OCI-LY3 (cell line): Measurements from ENCODE around the gene KCND2.

Experiments used
- H2AFZ ChIP-seq: fragments of 200-600, 300-600 bp; shearing (Covaris generic); 2 replicates; pipeline ENCODE4 v1.6.0; 2014; ENCODE audit warnings: antibody characterized with exemption, low read depth, low read length
- H3K27ac ChIP-seq: fragments of 200-600, 300-600 bp; sonication (generic); 2 replicates; pipeline ENCODE4 v1.5.1; 2014; ENCODE audit warnings: mild to moderate bottlenecking, low read length, moderate library complexity, mixed read lengths
- H3K27me3 ChIP-seq: fragments of 200-600, 300-600 bp; sonication (generic); 2 replicates; pipeline ENCODE4 v1.6.1; 2014; ENCODE audit warnings: low read depth, low read length, mixed read lengths
- H3K36me3 ChIP-seq: fragments of 200-600, 300-600 bp; sonication (generic); replicated peaks from 2 replicates; pipeline ENCODE3; 2014; ENCODE audit warnings: low read depth, low read length, mixed read lengths
- H3K4me1 ChIP-seq: fragments of 300-600, 200-600 bp; sonication (generic); 2 replicates; pipeline ENCODE4 v1.6.1; 2014; ENCODE audit warnings: low read length, mixed read lengths
- H3K4me2 ChIP-seq: fragments of 200-600, 300-600 bp; sonication (generic); 2 replicates; pipeline ENCODE4 v1.6.1; 2014; ENCODE audit warnings: low read length, mixed read lengths
- H3K4me3 ChIP-seq: fragments of 300-600, 200-600 bp; sonication (generic); 2 replicates; pipeline ENCODE4 v1.5.1; 2014; ENCODE audit warnings: antibody characterized with exemption, mild to moderate bottlenecking, low read length, moderate library complexity
- H3K79me2 ChIP-seq: fragments of 300-600, 200-600 bp; shearing (Covaris generic); 2 replicates; pipeline ENCODE4 v1.6.1; 2014; ENCODE audit warnings: mild to moderate bottlenecking, low read length, mixed read lengths
- H3K9ac ChIP-seq: fragments of 300-600, 200-600 bp; shearing (Covaris generic); 2 replicates; pipeline ENCODE4 v1.6.0; 2014; ENCODE audit warnings: mild to moderate bottlenecking, low read length, moderate library complexity
- H3K9me3 ChIP-seq: fragments of 200-600, 300-600 bp; shearing (Covaris generic); 2 replicates; pipeline ENCODE4 v1.6.1; 2014; ENCODE audit warnings: low read length, mixed read lengths; ENCODE audit not compliant: insufficient read depth
- H4K20me1 ChIP-seq: fragments of 200-600, 300-600 bp; sonication (generic); 2 replicates; pipeline ENCODE4 v1.6.1; 2016; ENCODE audit warnings: low read length, mixed read lengths; ENCODE audit not compliant: insufficient read depth
- EZH2phosphoT487 ChIP-seq: fragments of 200-600 bp; shearing (Covaris generic); IDR thresholded peaks from 2 replicates; pipeline ENCODE4 v1.6.1; 2018; ENCODE audit warnings: antibody characterized with exemption, mixed run types, low read depth
- TF ChIP-seq, protein P1 (sequence below): fragments of 200-600, 300-600 bp; sonication (generic); IDR thresholded peaks from 2 replicates; pipeline ENCODE4 v1.5.1; 2014; ENCODE audit warnings: antibody characterized with exemption, low read length, low read depth

KCND2 gene

GRCh38 chr7:120538335-120538734 lies 265.4 kb downstream of the KCND2 start:
- Histone ChIP-seq H3K27ac (no peak overlapping the region), H3K79me2 (no peaks in the 10 kb centered on the region), H3K9me3 (no peaks in the 10 kb centered on the region), H3K27me3 (no peaks in the 10 kb centered on the region), H4K20me1 (no peaks in the 10 kb centered on the region), H3K4me2 (no peak overlapping the region), H3K36me3 (no peaks in the 10 kb centered on the region), H3K9ac (no peak overlapping the region), H2AFZ (no peak overlapping the region), H3K4me1 (no peaks in the 10 kb centered on the region), H3K4me3 (no peak overlapping the region)
- TF ChIP-seq, protein P1, sequence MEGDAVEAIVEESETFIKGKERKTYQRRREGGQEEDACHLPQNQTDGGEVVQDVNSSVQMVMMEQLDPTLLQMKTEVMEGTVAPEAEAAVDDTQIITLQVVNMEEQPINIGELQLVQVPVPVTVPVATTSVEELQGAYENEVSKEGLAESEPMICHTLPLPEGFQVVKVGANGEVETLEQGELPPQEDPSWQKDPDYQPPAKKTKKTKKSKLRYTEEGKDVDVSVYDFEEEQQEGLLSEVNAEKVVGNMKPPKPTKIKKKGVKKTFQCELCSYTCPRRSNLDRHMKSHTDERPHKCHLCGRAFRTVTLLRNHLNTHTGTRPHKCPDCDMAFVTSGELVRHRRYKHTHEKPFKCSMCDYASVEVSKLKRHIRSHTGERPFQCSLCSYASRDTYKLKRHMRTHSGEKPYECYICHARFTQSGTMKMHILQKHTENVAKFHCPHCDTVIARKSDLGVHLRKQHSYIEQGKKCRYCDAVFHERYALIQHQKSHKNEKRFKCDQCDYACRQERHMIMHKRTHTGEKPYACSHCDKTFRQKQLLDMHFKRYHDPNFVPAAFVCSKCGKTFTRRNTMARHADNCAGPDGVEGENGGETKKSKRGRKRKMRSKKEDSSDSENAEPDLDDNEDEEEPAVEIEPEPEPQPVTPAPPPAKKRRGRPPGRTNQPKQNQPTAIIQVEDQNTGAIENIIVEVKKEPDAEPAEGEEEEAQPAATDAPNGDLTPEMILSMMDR: no peak
- TF ChIP-seq EZH2phosphoT487: no peak

DNA sequence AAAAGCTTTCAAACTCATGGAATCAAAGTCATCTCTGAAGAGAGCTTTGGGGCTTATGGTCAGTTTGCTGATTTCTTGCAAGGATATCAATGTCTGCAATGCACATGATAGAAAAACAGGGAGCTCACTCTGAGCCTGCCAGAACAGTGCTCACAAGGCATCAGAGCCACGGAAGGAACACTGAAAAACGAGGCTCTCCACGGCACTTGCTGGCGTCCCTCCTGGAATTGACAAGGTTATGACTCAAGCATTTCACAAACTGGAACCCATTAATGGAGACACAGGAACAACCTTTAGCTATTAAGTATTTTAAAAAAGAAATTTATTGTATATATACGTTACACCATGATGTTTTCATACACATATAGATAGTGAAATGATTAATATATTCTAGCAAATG lies 266.3 kb downstream of the KCND2 start:
- no peak overlapping the region for H3K27ac ChIP-seq
- no peak overlapping the region for H3K4me3 ChIP-seq
- H3K27me3 ChIP-seq: no peaks in the 10 kb centered on the region
- H2AFZ ChIP-seq: no peak overlapping the region
- TF ChIP-seq EZH2phosphoT487: no peak
- TF ChIP-seq, protein P1: no peak
- H3K79me2 ChIP-seq: no peaks in the 10 kb centered on the region
- H3K9ac ChIP-seq: no peak overlapping the region
- H3K9me3 ChIP-seq: no peaks in the 10 kb centered on the region
- no peaks in the 10 kb centered on the region for H3K36me3 ChIP-seq
- no peaks in the 10 kb centered on the region for H4K20me1 ChIP-seq
- no peaks in the 10 kb centered on the region for H3K4me1 ChIP-seq
- no peak overlapping the region for H3K4me2 ChIP-seq

- H3K4me1 ChIP-seq: peaks cover 4% of the 10 kb centered on the region; the same call in 1 of the 2 replicates
- H3K9me3 ChIP-seq: no peaks in the 10 kb centered on the region
- no peaks in the 10 kb centered on the region for H3K79me2 ChIP-seq
- H4K20me1 ChIP-seq: no peaks in the 10 kb centered on the region
- no peaks in the 10 kb centered on the region for H3K27me3 ChIP-seq
- no peak overlapping the region for H3K27ac ChIP-seq
- H3K4me2 ChIP-seq: no peak overlapping the region
- H3K4me3 ChIP-seq: no peak overlapping the region
- TF ChIP-seq, protein P1: no peak
- no peak for TF ChIP-seq EZH2phosphoT487
- H3K9ac ChIP-seq: no peak overlapping the region
- no peaks in the 10 kb centered on the region for H3K36me3 ChIP-seq
- no peak overlapping the region for H2AFZ ChIP-seq
These were observed 274.6 kb downstream of the KCND2 start for GRCh38 chr7:120547605-120548004.

- TF ChIP-seq, protein P1: no peak
- TF ChIP-seq EZH2phosphoT487: no peak
- no peak overlapping the region for H3K4me3 ChIP-seq
- H3K9ac ChIP-seq: no peak overlapping the region
- H3K4me2 ChIP-seq: no peak overlapping the region
- no peaks in the 10 kb centered on the region for H3K79me2 ChIP-seq
- no peaks in the 10 kb centered on the region for H3K36me3 ChIP-seq
- H3K9me3 ChIP-seq: no peaks in the 10 kb centered on the region
- no peak overlapping the region for H3K27ac ChIP-seq
- H4K20me1 ChIP-seq: no peaks in the 10 kb centered on the region
- no peaks in the 10 kb centered on the region for H3K27me3 ChIP-seq
- H2AFZ ChIP-seq: no peak overlapping the region
- peaks cover 16% of the 10 kb centered on the region for H3K4me1 ChIP-seq
These were observed 277.6 kb downstream of the KCND2 start for GRCh38 chr7:120550494-120551048.
